Measurements from ENCODE around the gene SLC17A2. TPM values are rescaled to one million over a fixed set of nuclear protein-coding genes. Genes with fewer than 3 reads are reported as not detected.

Gene SLC17A2
- total and polyA plus RNA-seq, 2 of the 8 experiments (the other 6 are each of a cell fraction or from before 2014, with no cell fraction given): not detected

DNA sequence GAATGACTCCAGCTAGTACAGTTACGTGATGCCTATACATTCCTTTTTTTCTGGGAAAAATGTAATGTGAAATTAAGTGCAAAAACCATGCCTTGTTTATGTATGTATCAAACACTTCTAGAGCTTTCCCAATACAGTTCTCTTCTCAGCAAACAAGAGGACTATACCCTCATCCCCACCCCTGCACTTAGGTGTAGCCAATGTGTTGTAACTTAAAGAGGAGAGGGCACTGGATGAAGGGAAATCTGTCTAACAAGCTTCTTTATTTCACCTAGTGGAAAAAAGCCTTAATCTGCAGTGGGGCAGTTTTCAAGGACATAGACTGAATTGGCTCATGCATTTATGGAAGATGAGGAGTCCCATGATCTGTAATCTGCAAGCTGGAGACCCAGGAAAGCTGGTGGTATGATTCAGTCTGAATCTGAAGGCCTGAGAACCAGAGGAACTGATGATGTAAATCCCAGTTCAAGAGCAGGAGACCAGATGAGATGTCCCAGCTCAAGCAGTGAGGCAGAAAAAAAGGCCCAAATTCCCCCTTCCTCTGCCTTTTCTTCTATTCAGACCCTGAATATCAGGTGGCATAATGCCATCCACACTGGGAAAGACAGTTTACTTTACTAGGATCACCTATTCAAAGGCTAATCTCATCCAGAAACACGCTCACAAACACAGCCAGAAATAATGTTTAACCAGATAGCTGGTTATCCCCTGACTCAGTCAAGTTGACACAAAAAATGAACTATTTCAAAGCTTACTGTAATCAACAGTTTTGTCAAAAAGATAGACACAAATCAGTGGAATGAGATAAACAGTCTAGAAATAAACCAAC lies 30.7 kb downstream of the SLC17A2 start:
- H2AK5ac ChIP-seq (ENCODE audit: low read depth, low read length): no peak overlapping the region
- H4K8ac ChIP-seq (ENCODE audit: extremely low read depth, insufficient read depth, low read length): no peak overlapping the region
- no peak overlapping the region for H2BK20ac ChIP-seq (ENCODE audit: low read length)
- peak overlapping the region in 1 of 4 experiments; percentile 17; a peak in 1 of 8 replicates for H3K4me3 ChIP-seq (ENCODE audit: extremely low read depth in 1 of 4, insufficient read depth in 2 of 4, low read depth in 3 of 4, low read length in 4 of 4)
- no peaks in the 10 kb centered on the region for H3K9me3 ChIP-seq (ENCODE audit: insufficient read depth in 2 of 2, low read depth in 1 of 2, low read length in 1 of 2)
- no peak overlapping the region for H3K14ac ChIP-seq (ENCODE audit: insufficient read length)
- no peak overlapping the region for H3K18ac ChIP-seq (ENCODE audit: extremely low read depth, low read length)
- 81% methylated on average over 2 of the region's 2 CpGs; no CpG with 5 or more reads in 1 of the 2 experiments for WGBS, 2 experiments (ENCODE audit: extremely low coverage in 1 of 2, insufficient coverage in 1 of 2, insufficient read length in 1 of 2, insufficient replicate concordance in 2 of 2, low coverage in 1 of 2, low lambda C conversion rate in 2 of 2, missing lambda C conversion rate in 1 of 2)
- no peak overlapping the region for H3K4ac ChIP-seq (replicated peaks; ENCODE audit: insufficient read length, low read depth, low read length)
- DNase-seq (ENCODE audit: low read depth in 1 of 2, low spot score in 2 of 2): no peak
- FAIRE-seq: no peak
- H3K23ac ChIP-seq (ENCODE audit: insufficient read length): no peak overlapping the region
- H3K36me3 ChIP-seq (ENCODE audit: control insufficient read depth in 2 of 4, insufficient read depth in 4 of 4, low read length in 3 of 4): no peaks in the 10 kb centered on the region
- no peaks in the 10 kb centered on the region for H3K23me2 ChIP-seq (ENCODE audit: low read depth, low read length)
- peaks cover 0 to 14% (median 11%) of the 10 kb centered on the region in 4 experiments; a peak in 4 of 7 replicates for H3K4me1 ChIP-seq (replicated peaks in 1 of 4; ENCODE audit: control insufficient read depth in 3 of 4, insufficient read depth in 4 of 4, low read length in 3 of 4)
- H3K27ac ChIP-seq (ENCODE audit: low read depth, low read length): no peak overlapping the region
- H4K91ac ChIP-seq (replicated peaks; ENCODE audit: insufficient read length, low read length): no peak overlapping the region
- no peaks in the 10 kb centered on the region for H3K79me1 ChIP-seq (ENCODE audit: low read depth, low read length)
- H2BK120ac ChIP-seq (replicated peaks; ENCODE audit: low read depth, low read length): no peak overlapping the region
- no peaks in the 10 kb centered on the region for H3K79me2 ChIP-seq (ENCODE audit: control insufficient read depth in 1 of 2, insufficient read depth in 2 of 2, low read length in 2 of 2)
- H3K56ac ChIP-seq (replicated peaks; ENCODE audit: insufficient read length, low read depth, low read length): no peak overlapping the region
- no peak overlapping the region for H2BK15ac ChIP-seq (ENCODE audit: low read length)
- H4K20me1 ChIP-seq (replicated peaks in 1 of 2; ENCODE audit: control insufficient read depth in 1 of 2, insufficient read depth in 2 of 2, low read length in 2 of 2): no peaks in the 10 kb centered on the region
- H4K5ac ChIP-seq (ENCODE audit: insufficient read length, low read depth, low read length): no peak overlapping the region
- no peak overlapping the region for H2AFZ ChIP-seq (ENCODE audit: low read length)
- CTCF ChIA-PET (ENCODE audit: partially characterized antibody): interaction anchor here (0.6 to 1.8 kb wide), 11 partner anchors 8 to 197 kb away, joined by 3 to 7 read pairs (median 3); no protein-coding TSS in a partner anchor
- no peaks in the 10 kb centered on the region for H3K27me3 ChIP-seq (replicated peaks in 1 of 4; ENCODE audit: control insufficient read depth in 3 of 4, extremely low read depth in 1 of 4, insufficient read depth in 3 of 4, low read length in 3 of 4)
- H3K4me2 ChIP-seq (ENCODE audit: insufficient read depth in 1 of 2, low read depth in 2 of 2, low read length in 2 of 2): peak overlapping the region; percentile 5 to 20; a peak in 2 of 4 replicates
- no peak overlapping the region for H3K9ac ChIP-seq (replicated peaks in 1 of 4; ENCODE audit: extremely low read depth in 1 of 4, low read depth in 3 of 4, low read length in 3 of 4)
- 0 out of 2 replicates have a peak overlapping the region, but pooled peaks have one; percentile 0 for H2BK5ac ChIP-seq (ENCODE audit: low read depth, low read length)
- POLR2A ChIA-PET (ENCODE audit: partially characterized antibody): interaction anchor here (1.1 to 2.8 kb wide), 2 partner anchors 126 to 133 kb away, joined by 3 to 6 read pairs; a partner anchor contains a TSS
- H2BK12ac ChIP-seq (ENCODE audit: low read depth, low read length): peak overlapping the region; percentile 18; the same call in 1 of the 2 replicates
- TF ChIP-seq SP1 (IDR thresholded peaks at IDR 0.05; ENCODE audit: low read depth, low read length) (no peak), CBX5 (IDR thresholded peaks at IDR 0.05; ENCODE audit: low read depth, low read length) (no peak), NRF1 (IDR thresholded peaks at IDR 0.05; ENCODE audit: low read depth, low read length) (no peak), POLR2A (IDR thresholded peaks at IDR 0.05; ENCODE audit: control extremely low read depth in 1 of 2, low read depth in 2 of 2, low read length in 2 of 2) (no peak), RFX5 (IDR thresholded peaks at IDR 0.05; ENCODE audit: borderline replicate concordance, low read depth, low read length) (no peak), RXRA (IDR thresholded peaks at IDR 0.05; ENCODE audit: insufficient read depth, low read depth, low read length) (no peak), EP300 (IDR thresholded peaks at IDR 0.05; ENCODE audit: borderline replicate concordance in 1 of 2, low read depth in 2 of 2, low read length in 2 of 2) (no peak), JUN (IDR thresholded peaks at IDR 0.05; ENCODE audit: low read depth, low read length) (no peak), SP4 (IDR thresholded peaks at IDR 0.05; ENCODE audit: low read length) (no peak), EGR1 (IDR thresholded peaks at IDR 0.05; ENCODE audit: borderline replicate concordance, low read depth, low read length) (no peak), KDM5A (IDR thresholded peaks at IDR 0.05; ENCODE audit: low read length) (no peak)
- TF ChIP-seq, protein P1, sequence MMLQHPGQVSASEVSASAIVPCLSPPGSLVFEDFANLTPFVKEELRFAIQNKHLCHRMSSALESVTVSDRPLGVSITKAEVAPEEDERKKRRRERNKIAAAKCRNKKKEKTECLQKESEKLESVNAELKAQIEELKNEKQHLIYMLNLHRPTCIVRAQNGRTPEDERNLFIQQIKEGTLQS (IDR thresholded peaks at IDR 0.05; ENCODE audit: insufficient read depth, low read depth, low read length): no peak

Measured in H1 (cell line).